GM19240 (cell line): ENCODE data around the gene SEMA7A.
"Not testable (repeated sequence)": the region's sequence is repeated elsewhere in the genome, so short reads cannot be mapped to it uniquely, and the experiment has no call there.

Experiments
- DNase-seq: peaks from one replicate; pipeline ENCODE4 v3.0.0; 2011; ENCODE audit warnings: low spot score; ENCODE audit not compliant: insufficient read length

The SEMA7A gene

DNA sequence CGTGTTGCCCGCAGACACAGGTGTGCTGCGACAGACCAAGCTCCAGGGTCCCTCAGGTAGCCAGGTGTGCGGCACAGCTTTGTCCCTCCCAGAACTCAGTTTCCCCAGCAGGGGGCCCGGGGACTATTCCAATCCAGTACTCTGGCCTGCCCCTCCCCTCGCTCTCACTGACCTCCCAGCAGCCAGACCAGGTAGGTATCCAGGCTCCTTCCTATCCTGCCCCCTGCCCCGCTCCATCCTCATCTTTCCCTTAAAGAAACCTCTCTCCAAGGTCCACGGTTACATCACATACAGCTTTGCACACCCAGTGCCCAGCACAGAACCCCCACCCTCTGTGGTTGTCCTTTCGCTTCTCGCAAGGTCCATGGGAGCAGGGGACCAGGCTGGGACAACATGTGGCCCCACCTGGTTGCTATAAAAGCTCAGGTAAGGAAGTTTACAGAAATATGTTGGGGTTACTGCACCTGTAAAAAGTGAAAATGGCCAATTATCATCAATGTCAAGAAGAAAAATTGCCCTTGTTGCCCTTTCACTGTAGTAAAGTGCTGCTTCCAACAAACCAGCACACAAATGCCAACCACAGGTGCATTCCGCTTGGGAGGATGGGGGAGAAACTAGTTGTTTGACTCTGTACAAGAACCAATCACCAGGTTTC is 59.0 kb downstream of the SEMA7A start:
- no peak for DNase-seq

DNA sequence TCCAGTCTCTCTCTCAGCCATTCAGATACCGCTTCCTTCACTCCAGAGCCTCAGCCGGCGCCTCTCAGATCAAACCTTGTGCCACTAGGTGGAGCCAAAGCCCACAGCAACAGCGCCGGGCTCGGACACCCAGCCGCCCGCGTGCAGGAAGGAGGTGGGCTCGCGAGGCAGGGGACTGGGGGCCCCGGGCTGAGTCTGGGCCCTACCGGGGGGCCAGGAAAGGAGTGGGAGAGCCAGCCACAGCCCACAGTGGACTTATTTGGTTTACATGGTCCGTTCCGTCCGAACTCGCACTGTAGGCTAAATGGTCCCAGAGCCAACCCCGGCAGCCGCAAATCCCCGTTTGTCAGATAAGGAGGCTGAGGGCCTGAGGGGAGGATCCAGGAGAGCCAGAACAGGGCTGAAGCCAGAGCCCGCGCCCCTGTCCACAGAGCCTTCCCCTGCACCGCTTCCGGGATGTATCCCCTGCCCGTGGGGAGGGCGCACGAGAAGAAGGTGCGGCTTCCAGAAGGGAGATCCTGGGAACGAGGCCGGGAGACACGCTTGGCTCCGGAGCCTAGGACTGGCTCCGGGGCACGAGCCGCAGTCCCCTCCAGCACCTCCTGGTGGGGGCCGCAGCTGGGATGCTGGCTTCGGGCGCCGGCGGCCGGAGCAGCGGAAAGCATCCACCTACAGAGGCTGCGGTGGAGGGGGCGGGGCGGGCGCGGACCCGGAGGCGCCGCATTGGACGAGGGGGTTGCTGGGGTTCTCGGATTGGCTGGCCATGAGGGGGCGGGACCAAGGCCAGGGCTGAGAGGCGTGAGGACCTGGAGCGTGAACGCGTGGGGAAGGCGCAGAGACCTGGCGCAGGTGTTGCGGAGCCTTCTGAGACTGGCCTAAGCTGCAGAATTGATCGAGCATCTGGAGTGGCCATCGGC is 59.8 kb downstream of the SEMA7A start:
- DNase-seq = peak; percentile 96

DNA sequence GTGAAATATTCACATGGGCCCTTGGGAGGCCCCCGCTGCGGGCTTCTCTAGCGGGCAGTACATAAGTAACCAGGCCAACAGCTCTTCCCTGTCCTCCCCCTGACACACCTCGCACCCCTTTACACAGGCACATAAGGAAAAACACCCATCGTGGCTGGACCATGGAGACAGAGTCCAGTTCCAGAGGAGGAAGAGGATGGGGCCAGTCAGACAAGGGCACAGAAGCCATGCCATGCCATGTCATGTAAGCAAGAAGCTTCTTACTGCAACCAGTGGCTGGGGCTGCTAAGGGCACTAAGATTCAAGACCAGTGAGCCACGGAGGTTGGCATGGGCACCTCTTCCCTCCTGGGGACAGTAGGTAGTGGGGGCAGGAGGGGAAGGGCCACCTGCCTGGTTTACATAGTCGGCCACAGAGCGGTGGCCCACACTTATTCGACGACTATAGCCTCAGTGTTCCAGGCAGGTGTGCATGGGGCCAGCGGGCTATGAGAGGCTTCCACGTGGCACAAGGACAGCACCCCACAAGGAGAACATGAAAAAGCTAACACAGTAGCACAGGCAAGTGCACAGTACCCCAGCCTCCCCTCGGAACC is 60.6 kb downstream of the SEMA7A start:
- DNase-seq = no peak

DNA sequence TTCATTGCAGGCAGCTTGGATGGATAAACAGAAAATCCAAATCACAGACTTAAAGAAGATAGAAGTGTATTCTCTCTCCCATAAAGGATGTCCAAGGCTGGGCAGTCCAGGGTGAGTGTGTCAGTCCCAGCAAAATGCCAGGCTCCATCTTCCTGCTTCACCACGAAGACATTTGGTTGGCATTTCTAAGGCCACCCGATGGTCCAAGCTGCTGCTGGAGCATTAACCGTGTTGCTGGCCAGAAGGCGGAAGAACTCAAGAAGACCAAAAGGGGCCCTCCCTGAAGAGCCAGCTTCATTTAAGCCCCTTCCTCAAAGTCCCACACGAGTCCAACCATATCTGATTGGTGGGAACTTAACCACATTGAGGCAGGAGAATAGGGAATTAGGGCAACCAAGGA is 63.3 kb downstream of the SEMA7A start:
- DNase-seq = no peak

DNA sequence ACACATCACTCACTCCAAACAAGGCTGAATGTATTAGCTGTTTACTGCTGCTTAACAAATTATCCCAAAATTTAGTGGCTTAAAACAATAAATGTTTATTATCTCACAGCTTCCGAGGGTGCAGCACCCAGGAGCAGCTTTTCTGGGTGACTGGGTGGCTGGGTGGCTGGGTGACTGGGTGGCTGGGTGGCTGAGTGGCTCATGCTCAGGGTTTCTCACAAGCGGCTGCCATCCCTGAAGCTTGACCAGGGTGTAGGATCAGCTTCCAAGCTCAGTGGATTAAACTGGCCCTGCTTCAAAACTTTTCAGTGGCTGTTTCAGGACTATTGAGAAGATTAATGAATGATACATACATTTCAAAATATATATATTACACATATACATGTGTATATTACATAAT is 64.0 kb downstream of the SEMA7A start:
- DNase-seq = no peak

DNA sequence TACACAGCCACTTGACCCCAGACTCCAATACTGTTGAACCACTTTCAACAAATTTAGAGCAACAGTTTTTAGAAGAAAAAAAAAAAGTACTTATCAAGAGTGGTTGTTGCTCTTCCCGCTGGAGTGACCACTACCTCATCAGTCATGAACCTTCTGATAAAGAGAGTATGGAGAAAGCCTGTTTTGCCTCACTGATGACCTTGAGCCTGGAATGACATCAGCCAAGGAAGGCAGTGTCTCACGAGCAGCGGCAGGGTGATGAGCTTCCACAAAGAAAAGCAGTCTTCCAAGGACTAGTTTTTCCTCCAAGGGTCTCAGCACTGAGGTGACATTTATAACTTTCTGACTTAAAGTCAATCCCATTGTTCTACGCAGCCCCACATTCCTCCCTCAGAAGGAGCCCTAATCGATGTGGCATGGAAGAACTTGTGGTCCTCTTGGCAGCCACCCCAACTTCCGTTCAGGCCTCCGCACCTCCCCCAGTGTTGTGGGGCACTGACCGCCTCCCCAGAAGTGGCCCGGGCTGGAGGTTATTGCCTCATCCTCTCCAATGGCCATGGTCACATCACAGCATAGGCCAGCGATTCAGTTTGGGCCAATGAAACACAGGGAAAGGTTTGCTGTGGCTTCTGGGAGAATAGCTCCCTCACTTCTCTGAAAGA is 64.5 kb downstream of the SEMA7A start:
- no peak for DNase-seq

DNA sequence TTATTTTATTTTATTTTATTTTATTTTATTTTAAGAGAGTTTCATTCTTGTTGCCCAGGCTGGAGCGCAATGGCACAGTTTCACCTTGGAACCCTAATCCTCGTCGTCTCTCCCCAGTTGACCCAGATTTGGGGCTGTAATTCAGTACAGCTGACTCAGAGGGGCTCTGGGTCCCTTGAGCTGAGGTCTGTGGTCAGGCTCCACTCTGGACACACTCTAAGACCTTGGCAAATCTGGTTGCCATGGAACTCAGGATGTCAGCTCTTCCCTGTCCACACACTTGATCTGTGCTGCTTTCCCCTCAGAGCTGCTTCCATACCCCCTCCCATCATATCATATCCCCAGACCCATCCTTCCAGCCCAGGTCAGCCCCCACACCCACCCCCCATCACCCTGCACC is 65.6 kb downstream of the SEMA7A start:
- DNase-seq = no peak

DNA sequence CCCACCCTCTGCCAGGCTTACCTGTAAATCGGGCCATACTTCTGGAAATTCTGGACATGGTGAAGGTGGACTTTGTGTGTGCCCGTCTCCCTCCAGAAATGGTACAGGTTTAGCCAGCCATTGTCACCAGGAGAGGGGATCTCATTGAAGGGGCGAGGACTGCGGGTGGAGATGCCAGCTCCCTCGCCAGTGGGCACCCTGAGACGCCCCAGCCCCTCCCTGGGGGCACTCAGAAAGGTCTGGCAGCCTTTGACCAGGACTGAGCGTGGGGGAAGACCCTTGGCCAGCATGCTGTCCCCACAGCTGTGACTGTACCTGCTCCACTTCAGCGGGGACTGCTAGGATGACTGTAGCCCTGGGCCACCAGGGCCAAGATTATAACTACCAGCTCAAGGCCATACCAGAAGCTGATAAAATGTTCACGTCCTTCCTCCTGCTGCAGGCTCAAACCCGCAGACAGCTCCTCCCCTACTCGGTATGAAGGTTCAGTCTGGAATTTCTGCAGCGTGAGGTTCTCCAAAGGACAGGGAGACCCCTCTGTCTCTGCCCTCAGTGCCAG is 66.4 kb downstream of the SEMA7A start, which contains the start of gene CYP11A1:
CYP11A1 (minus strand) TSS at position 351 of the 559 bp plus-strand sequence; CDS start at position 290, 61 bp downstream.
- DNase-seq = no peak

DNA sequence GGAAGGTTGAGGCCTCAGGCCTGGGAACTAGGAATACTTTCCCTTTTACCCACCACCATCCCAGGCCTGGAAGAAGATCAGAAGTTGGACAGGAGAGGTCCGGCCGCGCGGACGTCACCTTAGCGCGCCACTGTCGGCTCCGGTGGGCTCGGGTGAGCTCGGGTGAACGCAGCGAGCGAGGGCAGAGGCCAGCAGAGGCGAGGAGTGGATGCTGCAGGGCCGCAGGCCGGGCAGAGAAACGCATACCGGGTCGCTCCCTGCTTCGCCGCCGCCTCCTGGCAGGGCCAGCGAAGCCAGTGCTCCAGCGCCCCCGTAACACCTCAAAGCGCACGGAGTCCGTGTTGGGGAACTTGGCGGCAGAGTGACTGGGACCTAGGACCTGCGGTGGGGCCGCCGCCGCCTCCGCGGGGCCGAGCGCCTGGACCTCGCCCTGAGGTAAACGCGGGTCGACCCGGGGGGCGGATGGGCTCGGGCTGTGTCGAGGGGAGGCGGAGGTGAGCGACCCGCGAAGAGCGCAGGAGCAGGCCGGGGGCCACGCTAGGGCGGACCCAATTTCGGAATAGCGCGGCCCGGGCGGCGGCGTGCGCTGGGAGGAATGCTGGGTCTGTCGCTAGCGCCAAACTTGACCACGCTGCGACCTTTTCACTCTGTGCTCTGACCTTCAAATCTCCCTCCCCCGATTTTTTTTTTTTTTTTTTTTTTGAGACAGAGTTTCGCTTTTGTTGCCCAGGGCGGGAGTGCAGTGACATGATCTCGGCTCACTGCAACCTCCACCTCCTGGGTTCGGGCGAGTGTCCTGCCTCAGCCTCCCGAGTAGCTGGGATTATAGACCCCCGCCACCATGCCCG is 67.9 kb downstream of the SEMA7A start:
- no peak for DNase-seq

DNA sequence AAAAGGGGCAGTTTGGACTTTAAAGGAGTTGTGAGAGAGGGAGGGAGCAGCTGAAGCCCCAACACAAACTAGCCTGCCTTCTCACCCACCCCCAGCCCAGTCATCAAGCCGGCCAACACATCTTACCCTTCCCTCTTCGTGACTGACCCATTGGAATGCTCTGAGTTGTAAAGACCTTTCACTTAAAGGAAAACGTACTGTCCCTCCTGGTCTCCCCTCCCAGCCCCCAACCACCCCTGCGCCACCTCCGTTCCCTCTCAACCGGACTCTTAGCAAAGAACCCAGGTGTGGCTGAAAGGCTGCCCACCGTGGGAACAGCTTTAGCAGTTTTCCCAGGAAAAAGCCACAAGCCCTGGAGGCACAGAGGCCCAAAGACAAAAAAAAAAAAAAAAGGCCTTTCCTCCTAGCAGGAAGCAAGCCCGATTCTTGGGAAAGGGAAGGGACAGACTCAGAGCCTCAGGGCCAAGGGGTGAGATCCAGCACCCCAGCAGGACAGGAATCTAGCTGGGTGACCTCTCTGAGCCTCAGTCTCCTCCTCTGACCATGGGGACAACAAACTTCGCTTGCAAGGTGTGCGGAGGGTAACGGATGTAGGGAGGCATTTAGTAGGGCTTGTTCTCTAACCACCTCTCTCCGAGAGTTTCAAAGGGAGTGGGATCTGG is 68.7 kb downstream of the SEMA7A start:
- DNase-seq = no peak

DNA sequence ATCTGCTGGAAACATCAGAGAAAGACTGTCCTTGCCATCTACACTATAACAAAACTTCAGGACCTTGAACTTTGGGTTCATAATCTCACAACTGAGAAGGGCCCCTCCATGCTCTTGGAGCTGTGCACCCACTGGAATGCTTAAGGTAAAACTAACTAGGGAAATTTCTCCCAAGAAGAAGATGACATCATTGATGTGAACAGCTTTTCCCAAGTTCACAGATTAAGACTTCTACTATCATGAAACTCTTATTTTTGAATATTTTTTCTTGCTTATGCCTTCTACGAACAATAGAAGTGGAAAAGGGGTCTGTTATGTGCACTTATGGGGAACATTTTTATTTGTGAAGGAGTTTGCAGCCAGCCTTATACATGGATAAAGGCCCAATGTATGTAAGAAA is 71.3 kb downstream of the SEMA7A start:
- DNase-seq = no peak

DNA sequence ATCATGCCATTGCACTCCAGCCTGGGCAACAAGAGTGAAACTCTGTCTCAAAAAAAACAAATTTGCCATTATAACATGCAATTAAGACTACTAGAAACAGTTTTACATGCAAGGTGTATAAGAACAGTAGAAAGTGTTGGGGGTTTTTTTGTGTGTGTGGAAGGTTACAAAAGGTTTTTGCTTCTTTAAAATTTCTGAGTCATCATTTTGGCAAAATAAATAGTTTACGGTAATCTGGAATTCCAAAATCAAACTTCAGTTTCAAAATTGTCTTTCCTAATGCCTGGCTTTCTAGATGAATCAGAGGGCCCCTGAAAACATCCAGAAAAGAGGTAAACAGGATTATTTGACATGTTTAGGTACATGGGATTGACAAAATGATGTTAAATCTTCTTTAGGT is 72.9 kb downstream of the SEMA7A start:
- DNase-seq = not testable (repeated sequence)

DNA sequence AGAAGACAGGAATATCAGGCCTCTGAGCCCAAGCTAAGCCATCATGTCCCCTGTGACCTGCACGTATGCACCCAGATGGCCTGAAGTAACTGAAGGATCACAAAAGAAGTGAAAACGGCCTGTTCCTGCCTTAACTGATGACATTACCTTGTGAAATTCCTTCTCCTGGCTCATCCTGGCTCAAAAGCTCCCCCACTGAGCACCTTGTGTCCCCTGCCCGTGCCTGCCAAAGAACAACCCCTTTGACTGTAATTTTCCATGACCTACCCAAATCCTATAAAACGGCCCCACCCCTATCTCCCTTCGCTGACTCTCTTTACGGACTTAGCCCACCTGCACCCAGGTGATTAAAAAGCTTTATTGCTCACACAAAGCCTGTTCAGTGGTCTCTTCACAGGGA is 74.4 kb downstream of the SEMA7A start:
- DNase-seq = not testable (repeated sequence)
